Measurements from ENCODE around the gene FAM124A. TPM values are rescaled to one million over a fixed set of nuclear protein-coding genes. Genes with fewer than 3 reads are reported as not detected.

Gene FAM124A
- total RNA-seq, 4 donors from 2014 or later: 0.35 to 3.2 (median 1.5) TPM

GRCh38 chr13:51327961-51328360 is 105.8 kb downstream of the FAM124A start:
- Histone ChIP-seq H3K4me1 (no peaks in the 10 kb centered on the region), H3K36me3 (no peaks in the 10 kb centered on the region), H3K4me3 (no peak overlapping the region), H3K9me3 (no peaks in the 10 kb centered on the region), H3K27ac (no peak overlapping the region), H3K27me3 (no peaks in the 10 kb centered on the region)
- no peak for DNase-seq
- no peak for TF ChIP-seq POLR2A (IDR thresholded peaks at IDR 0.05)

- Histone ChIP-seq H3K27ac (no peak overlapping the region), H3K9me3 (no peaks in the 10 kb centered on the region), H3K4me3 (no peak overlapping the region), H3K36me3 (no peaks in the 10 kb centered on the region), H3K27me3 (no peaks in the 10 kb centered on the region), H3K4me1 (no peaks in the 10 kb centered on the region)
- TF ChIP-seq POLR2A (IDR thresholded peaks at IDR 0.05) (no peak), CTCF (IDR thresholded peaks at IDR 0.05) (no peak)
- no peak for DNase-seq
Measured at GRCh38 chr13:51328488-51328887, 106.3 kb downstream of the FAM124A start.

DNA sequence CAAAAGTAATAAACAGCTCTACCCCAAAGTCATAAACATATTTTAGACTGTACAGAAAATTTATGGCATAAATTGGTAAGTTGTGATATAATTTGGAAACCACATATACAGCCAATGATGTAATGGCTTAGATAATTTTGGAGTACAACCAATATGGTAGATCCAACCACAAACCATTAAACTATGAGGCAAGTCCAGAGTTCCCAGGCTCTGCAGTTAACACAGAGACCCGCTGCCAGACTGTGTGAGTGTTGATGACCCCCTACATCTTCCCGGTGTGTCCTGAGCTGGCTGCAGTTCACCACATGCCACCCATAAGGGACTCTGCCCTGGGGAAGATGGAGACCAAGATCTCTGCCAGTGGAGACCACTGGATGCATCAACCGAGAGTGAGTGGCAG is 107.4 kb downstream of the FAM124A start:
- H3K27ac ChIP-seq: no peak overlapping the region
- TF ChIP-seq POLR2A (IDR thresholded peaks at IDR 0.05) (no peak), CTCF (IDR thresholded peaks at IDR 0.05) (no peak)
- no peak for DNase-seq
- no peaks in the 10 kb centered on the region for H3K4me1 ChIP-seq
- H3K4me3 ChIP-seq: no peak overlapping the region
- no peaks in the 10 kb centered on the region for H3K27me3 ChIP-seq
- no peaks in the 10 kb centered on the region for H3K9me3 ChIP-seq
- H3K36me3 ChIP-seq: no peaks in the 10 kb centered on the region

GRCh38 chr13:51330791-51331190 is 108.6 kb downstream of the FAM124A start:
- no peak for DNase-seq
- no peak overlapping the region for H3K27ac ChIP-seq
- TF ChIP-seq POLR2A (IDR thresholded peaks at IDR 0.05): no peak

DNA sequence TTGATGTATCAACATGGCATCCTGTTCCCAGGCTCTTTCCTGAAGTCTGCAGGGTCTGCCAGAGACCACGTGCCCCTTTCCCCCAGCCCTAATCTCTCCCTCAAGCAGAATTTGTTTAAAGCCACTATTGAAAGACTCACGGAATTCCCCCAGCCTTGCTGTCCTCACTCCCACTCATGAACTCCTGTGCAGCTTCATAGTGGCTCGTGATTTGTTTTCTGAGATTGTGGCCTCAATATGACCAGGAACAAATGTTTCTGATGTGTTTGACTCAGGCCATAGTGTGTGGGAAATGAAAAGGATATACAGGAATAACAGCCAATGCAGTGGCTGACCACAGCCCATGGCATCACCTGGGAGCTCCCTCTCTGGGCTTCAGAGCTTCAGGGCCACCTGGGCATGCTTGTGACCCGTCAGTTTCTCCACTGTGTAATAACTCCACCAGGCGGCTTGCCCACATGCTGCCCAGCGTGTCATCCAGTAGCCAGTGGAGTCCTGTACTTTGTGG is 109.2 kb downstream of the FAM124A start:
- no peak for TF ChIP-seq POLR2A (IDR thresholded peaks at IDR 0.05)
- no peak for TF ChIP-seq CTCF (IDR thresholded peaks at IDR 0.05)
- H3K27ac ChIP-seq: no peak overlapping the region
- no peaks in the 10 kb centered on the region for H3K9me3 ChIP-seq
- no peak overlapping the region for H3K4me3 ChIP-seq
- DNase-seq: no peak
- no peaks in the 10 kb centered on the region for H3K36me3 ChIP-seq
- H3K4me1 ChIP-seq: no peaks in the 10 kb centered on the region
- H3K27me3 ChIP-seq: no peaks in the 10 kb centered on the region

More at GRCh38 chr13:51330791-51331190, 108.6 kb downstream of the FAM124A start:
- H3K4me1 ChIP-seq: no peaks in the 10 kb centered on the region
- no peaks in the 10 kb centered on the region for H3K36me3 ChIP-seq
- no peak overlapping the region for H3K4me3 ChIP-seq
- no peaks in the 10 kb centered on the region for H3K9me3 ChIP-seq
- H3K27me3 ChIP-seq: no peaks in the 10 kb centered on the region

- H3K27ac ChIP-seq: no peak overlapping the region
- H3K27me3 ChIP-seq: no peaks in the 10 kb centered on the region
- TF ChIP-seq CTCF (IDR thresholded peaks at IDR 0.05) (no peak), POLR2A (IDR thresholded peaks at IDR 0.05) (no peak)
- H3K4me3 ChIP-seq: no peak overlapping the region
- H3K4me1 ChIP-seq: no peaks in the 10 kb centered on the region
- H3K36me3 ChIP-seq: no peaks in the 10 kb centered on the region
- DNase-seq: no peak
- no peaks in the 10 kb centered on the region for H3K9me3 ChIP-seq
Measured at GRCh38 chr13:51332566-51333361, 110.6 kb downstream of the FAM124A start.
